ENCODE data around the gene HK3. TPM values are rescaled to one million over a fixed set of nuclear protein-coding genes. Genes with fewer than 3 reads are reported as not detected.

Gene HK3, protein sequence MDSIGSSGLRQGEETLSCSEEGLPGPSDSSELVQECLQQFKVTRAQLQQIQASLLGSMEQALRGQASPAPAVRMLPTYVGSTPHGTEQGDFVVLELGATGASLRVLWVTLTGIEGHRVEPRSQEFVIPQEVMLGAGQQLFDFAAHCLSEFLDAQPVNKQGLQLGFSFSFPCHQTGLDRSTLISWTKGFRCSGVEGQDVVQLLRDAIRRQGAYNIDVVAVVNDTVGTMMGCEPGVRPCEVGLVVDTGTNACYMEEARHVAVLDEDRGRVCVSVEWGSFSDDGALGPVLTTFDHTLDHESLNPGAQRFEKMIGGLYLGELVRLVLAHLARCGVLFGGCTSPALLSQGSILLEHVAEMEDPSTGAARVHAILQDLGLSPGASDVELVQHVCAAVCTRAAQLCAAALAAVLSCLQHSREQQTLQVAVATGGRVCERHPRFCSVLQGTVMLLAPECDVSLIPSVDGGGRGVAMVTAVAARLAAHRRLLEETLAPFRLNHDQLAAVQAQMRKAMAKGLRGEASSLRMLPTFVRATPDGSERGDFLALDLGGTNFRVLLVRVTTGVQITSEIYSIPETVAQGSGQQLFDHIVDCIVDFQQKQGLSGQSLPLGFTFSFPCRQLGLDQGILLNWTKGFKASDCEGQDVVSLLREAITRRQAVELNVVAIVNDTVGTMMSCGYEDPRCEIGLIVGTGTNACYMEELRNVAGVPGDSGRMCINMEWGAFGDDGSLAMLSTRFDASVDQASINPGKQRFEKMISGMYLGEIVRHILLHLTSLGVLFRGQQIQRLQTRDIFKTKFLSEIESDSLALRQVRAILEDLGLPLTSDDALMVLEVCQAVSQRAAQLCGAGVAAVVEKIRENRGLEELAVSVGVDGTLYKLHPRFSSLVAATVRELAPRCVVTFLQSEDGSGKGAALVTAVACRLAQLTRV
- not detected for total RNA-seq

DNA sequence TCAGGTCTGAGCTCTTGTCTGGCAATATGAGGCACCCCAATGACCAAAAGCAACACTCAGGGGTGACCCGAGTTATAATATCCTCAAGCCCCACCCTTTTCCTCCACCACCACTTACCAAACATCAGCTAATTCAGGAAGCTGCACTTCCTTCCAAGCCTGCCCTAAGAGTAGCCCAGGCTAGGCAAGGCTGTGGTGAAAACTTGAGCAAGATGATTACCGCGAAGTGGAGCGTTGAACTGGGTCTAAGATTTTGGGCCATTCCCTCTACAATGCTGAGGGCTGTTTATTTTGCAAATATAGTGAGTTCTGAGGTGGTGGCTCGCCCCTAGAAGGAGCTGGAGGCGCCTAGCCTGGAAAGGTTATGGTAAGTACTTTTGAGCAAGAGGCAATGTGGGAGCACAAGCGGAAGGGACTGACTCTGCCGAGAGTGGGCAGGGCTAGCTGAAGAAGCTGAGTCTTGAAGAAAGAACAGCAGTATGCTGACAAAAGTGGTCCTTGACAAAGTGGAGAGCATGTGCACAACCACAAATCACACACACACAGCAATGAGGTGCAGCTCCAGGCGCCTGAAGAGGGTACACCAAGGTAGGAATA is at the start of gene HK3:
Gene HK3, minus strand, starts transcription at position 51 of the 596 bp plus-strand sequence. CDS start 3,187 bp downstream, outside the sequence.
- H3K36me3 Mint-ChIP-seq (ENCODE audit: low read depth), result peaks cover 17% of the 10 kb centered on the region
- no peaks in the 10 kb centered on the region for H3K9me3 Mint-ChIP-seq (ENCODE audit: insufficient read depth)
- peak within 1 kb of the TSS; percentile 55 for H3K27ac Mint-ChIP-seq
- POLR2A ChIA-PET, result no interaction called here
- DNase-seq, result no peak
- peaks cover 42% of the 10 kb centered on the region for H3K4me1 Mint-ChIP-seq (ENCODE audit: low read depth)
- H3K27me3 Mint-ChIP-seq (ENCODE audit: low read depth), result peaks cover 8% of the 10 kb centered on the region
- CTCF ChIA-PET, result interaction anchor here (1.5 to 4.5 kb wide), 3 partner anchors 10 to 239 kb away, joined by 3 to 17 read pairs (median 4); no protein-coding TSS in a partner anchor
- peak; percentile 46 for ATAC-seq
- H3K4me3 Mint-ChIP-seq, result no peak within 1 kb of the TSS

DNA sequence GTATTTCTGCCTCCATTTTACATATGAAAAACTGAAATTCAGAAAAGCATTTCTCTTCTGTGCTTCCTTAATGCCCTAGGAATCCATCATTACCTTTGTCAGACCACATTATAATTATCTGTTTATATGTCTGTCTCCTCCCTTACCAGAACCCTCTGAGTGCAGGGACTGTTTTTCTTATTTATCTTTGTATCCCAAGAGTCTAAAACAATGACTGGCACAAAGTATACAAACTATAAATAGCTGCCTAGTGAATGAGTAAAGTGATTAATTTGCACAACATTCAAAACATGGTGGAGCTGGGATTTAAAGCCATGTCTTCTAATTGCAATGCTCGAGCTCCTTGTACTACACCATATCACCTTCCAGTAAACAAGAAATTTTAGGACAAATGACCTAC is 49.3 kb upstream of the HK3 start:
- H3K4me3 Mint-ChIP-seq, result no peak overlapping the region
- H3K36me3 Mint-ChIP-seq (ENCODE audit: low read depth), result peaks cover 48% of the 10 kb centered on the region
- ATAC-seq (no peak), DNase-seq (no peak)
- H3K9me3 Mint-ChIP-seq (ENCODE audit: insufficient read depth), result no peaks in the 10 kb centered on the region
- H3K27me3 Mint-ChIP-seq (ENCODE audit: low read depth), result no peaks in the 10 kb centered on the region
- CTCF ChIA-PET, result interaction anchor here (1.1 kb wide), 1 partner anchor 288 kb away, joined by 4 read pairs; no protein-coding TSS in a partner anchor
- H3K4me1 Mint-ChIP-seq (ENCODE audit: low read depth), result no peaks in the 10 kb centered on the region
- no peak overlapping the region for H3K27ac Mint-ChIP-seq
- POLR2A ChIA-PET, result no interaction called here

DNA sequence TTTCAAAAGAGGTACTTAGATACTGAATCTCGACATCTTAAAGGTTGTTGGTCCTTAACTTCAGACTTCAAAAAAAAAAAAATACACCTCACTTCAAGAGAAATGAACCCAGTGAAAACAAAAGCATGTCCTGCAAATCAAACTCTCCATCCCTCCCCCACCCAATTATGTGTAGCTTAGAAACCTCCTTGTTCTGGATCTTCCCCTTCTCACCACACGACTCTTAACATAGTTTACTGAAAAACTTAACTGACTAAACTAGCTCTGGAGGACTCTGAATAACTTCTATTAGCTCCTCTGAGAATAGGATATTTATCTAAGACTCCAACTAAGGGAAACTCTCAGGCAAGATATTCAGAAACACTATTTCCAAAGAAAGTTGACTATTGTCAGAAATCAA is 48.7 kb upstream of the HK3 start:
- Mint-ChIP-seq H3K4me3 (no peak overlapping the region), H3K4me1 (ENCODE audit: low read depth) (no peaks in the 10 kb centered on the region), H3K27ac (no peak overlapping the region), H3K27me3 (ENCODE audit: low read depth) (no peaks in the 10 kb centered on the region), H3K9me3 (ENCODE audit: insufficient read depth) (no peaks in the 10 kb centered on the region), H3K36me3 (ENCODE audit: low read depth) (peaks cover 52% of the 10 kb centered on the region)
- ATAC-seq (no peak), DNase-seq (no peak)
- ChIA-PET POLR2A (no interaction called here), CTCF (interaction anchor here (0.7 to 1.1 kb wide), 2 partner anchors 287 kb away, joined by 3 to 4 read pairs; no protein-coding TSS in a partner anchor)

DNA sequence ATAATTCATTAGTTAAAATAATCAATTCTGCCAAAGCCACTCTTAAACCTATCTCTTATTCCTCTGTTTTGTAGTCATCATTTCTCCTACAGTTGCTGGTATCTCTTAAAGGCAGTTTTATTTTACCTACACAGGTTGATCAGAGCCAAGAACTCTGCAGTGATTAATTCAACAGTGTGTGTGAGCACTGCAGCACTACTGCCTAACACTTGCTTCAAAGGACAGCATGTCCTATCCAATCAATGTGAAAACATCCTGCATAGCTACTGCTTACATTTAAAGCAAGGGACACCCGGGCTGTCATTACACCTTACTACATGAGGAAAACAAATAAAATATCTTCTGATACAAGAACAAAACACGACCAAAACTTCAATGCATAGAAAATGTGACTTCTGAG is 45.1 kb upstream of the HK3 start:
- no peak for ATAC-seq
- Mint-ChIP-seq H3K27ac (peak overlapping the region; percentile 1), H3K4me1 (ENCODE audit: low read depth) (no peaks in the 10 kb centered on the region), H3K36me3 (ENCODE audit: low read depth) (peaks cover 51% of the 10 kb centered on the region), H3K27me3 (ENCODE audit: low read depth) (no peaks in the 10 kb centered on the region), H3K4me3 (no peak overlapping the region), H3K9me3 (ENCODE audit: insufficient read depth) (no peaks in the 10 kb centered on the region)
- ChIA-PET POLR2A (no interaction called here), CTCF (interaction anchor here (2.0 kb wide), 1 partner anchor 283 kb away, joined by 6 read pairs; no protein-coding TSS in a partner anchor)
- no peak for DNase-seq

DNA sequence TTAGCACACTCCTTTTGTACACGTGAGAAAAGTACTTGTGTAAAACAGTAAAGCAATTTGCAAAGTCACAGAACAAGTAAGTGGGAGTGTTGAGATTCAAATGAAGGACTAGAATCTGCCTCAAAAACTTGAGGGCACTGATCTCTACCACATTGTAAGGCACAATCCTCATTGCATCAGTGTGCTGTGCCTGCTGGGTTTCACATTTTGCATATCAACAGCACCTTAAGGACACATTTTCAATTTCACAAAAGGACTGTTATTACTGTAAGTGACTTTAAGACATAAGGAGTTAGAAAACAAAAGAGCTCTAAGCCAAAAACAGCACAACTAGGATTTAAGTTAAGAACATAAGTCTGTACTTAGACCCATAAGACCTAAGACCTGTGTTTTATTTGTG is 44.7 kb upstream of the HK3 start:
- no peak for DNase-seq
- Mint-ChIP-seq H3K4me1 (ENCODE audit: low read depth) (no peaks in the 10 kb centered on the region), H3K27ac (no peak overlapping the region), H3K4me3 (no peak overlapping the region), H3K27me3 (ENCODE audit: low read depth) (no peaks in the 10 kb centered on the region), H3K36me3 (ENCODE audit: low read depth) (peaks cover 48% of the 10 kb centered on the region), H3K9me3 (ENCODE audit: insufficient read depth) (no peaks in the 10 kb centered on the region)
- ChIA-PET POLR2A (no interaction called here), CTCF (interaction anchor here (2.0 kb wide), 1 partner anchor 283 kb away, joined by 6 read pairs; no protein-coding TSS in a partner anchor)
- no peak for ATAC-seq

DNA sequence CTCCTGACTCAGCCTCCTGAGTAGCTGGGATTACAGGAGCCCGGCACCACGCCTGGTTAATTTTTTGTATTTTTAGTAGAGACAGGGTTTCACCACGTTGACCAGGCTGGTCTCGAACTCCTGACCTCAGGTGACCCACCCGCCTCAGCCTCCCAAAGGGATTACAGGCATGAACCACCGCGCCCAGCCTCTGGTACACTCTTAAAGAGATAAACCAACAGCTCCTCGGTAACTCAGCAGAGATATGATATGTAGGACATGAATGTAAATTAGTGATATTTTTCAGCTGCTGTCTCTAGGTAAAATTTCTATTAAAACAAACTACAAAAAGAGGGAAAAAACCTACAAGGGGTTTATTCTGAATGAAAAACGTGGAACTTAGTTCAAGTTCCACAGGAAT is 42.8 kb upstream of the HK3 start:
- H3K4me1 Mint-ChIP-seq (ENCODE audit: low read depth), result no peaks in the 10 kb centered on the region
- peaks cover 43% of the 10 kb centered on the region for H3K36me3 Mint-ChIP-seq (ENCODE audit: low read depth)

DNA sequence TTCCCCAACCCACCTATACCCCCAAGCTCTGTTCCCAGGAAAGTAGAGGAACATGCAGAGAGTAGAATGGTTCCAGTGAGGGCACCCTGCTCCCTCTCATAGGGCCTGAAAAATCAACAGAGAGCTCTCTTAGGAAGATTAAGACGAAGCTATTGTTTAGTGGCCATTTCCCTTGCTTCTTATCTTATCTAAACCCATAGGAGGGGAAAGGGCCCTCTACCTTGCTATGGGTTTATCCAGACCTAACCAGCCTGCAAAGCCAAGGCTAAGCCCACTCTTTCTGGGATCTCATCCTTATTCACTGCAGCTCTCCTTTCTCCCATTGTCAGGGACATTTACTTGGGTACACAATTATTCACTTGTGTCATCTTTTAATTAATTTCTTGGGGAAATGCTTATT is 39.3 kb upstream of the HK3 start:
- ATAC-seq (no peak), DNase-seq (no peak)
- H3K4me3 Mint-ChIP-seq, result no peak overlapping the region
- ChIA-PET POLR2A (no interaction called here), CTCF (interaction anchor here (0.6 kb wide), 1 partner anchor 9 kb away, joined by 3 read pairs; no protein-coding TSS in a partner anchor)
- no peaks in the 10 kb centered on the region for H3K4me1 Mint-ChIP-seq (ENCODE audit: low read depth)
- H3K27me3 Mint-ChIP-seq (ENCODE audit: low read depth), result no peaks in the 10 kb centered on the region
- H3K9me3 Mint-ChIP-seq (ENCODE audit: insufficient read depth), result no peaks in the 10 kb centered on the region
- H3K36me3 Mint-ChIP-seq (ENCODE audit: low read depth), result peaks cover 25% of the 10 kb centered on the region
- H3K27ac Mint-ChIP-seq, result no peak overlapping the region

More for the DNA sequence above, 42.8 kb upstream of the HK3 start:
- DNase-seq (no peak), ATAC-seq (no peak)
- Mint-ChIP-seq H3K27me3 (ENCODE audit: low read depth) (no peaks in the 10 kb centered on the region), H3K4me3 (no peak overlapping the region), H3K9me3 (ENCODE audit: insufficient read depth) (no peaks in the 10 kb centered on the region), H3K27ac (no peak overlapping the region)
- CTCF ChIA-PET, result interaction anchor here (1.2 kb wide), 1 partner anchor 282 kb away, joined by 3 read pairs; no protein-coding TSS in a partner anchor
- POLR2A ChIA-PET, result no interaction called here

DNA sequence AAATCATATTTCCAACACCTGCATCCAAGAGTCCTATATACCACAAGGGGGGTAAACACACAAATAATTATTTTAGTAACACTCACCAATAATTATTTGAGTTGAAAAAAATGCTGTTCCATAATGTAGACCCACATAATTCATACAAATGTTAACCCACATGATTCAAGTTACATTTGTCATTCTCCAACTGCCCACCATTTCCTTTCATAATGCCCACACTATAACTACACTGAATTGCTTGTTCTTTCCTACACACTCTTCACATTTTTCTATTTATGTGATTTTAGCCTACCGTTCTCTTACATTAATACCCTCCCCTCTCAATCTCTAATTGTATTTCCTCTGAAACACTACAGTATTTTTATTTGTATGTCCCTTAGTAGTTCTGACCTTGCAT is 35.9 kb upstream of the HK3 start:
- Mint-ChIP-seq H3K27me3 (ENCODE audit: low read depth) (no peaks in the 10 kb centered on the region), H3K27ac (no peak overlapping the region), H3K9me3 (ENCODE audit: insufficient read depth) (no peaks in the 10 kb centered on the region), H3K36me3 (ENCODE audit: low read depth) (peaks cover 22% of the 10 kb centered on the region), H3K4me1 (ENCODE audit: low read depth) (no peaks in the 10 kb centered on the region), H3K4me3 (no peak overlapping the region)
- ChIA-PET CTCF (no interaction called here), POLR2A (no interaction called here)
- ATAC-seq (no peak), DNase-seq (no peak)

DNA sequence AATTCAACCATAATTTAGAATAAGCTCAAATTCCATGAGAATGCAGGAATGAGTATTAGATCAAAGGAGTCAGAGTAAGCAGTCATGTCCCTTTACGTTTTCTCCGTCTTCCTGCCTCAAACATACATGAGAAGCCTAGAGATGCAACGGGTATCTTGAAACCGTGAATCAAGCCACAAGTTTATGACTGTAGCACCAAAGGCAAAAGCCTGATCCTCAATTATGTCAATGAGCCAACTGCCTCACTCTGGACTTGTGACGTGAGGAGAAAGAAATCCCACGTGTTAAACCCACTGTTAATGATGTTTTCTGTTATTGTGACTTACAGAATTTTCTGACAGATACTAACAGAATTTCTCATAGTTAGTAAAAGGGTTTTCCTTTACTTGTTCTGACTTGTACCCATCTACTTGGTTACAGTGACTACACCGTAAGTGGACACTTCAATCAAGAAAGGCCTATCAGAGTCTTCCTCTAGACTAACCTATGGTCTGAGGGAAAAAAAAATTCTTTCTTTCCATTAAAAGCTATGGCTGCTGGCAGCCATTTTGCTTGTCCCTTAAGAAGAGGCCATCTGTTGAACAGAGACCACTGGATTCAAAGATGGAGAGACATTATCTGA is 35.3 kb upstream of the HK3 start:
- ChIA-PET POLR2A (no interaction called here), CTCF (no interaction called here)
- no peak overlapping the region for H3K4me3 Mint-ChIP-seq
- no peaks in the 10 kb centered on the region for H3K27me3 Mint-ChIP-seq (ENCODE audit: low read depth)
- peaks cover 24% of the 10 kb centered on the region for H3K36me3 Mint-ChIP-seq (ENCODE audit: low read depth)
- peaks cover 4% of the 10 kb centered on the region for H3K4me1 Mint-ChIP-seq (ENCODE audit: low read depth)
- H3K9me3 Mint-ChIP-seq (ENCODE audit: insufficient read depth), result no peaks in the 10 kb centered on the region
- no peak overlapping the region for H3K27ac Mint-ChIP-seq
- ATAC-seq (no peak), DNase-seq (no peak)

DNA sequence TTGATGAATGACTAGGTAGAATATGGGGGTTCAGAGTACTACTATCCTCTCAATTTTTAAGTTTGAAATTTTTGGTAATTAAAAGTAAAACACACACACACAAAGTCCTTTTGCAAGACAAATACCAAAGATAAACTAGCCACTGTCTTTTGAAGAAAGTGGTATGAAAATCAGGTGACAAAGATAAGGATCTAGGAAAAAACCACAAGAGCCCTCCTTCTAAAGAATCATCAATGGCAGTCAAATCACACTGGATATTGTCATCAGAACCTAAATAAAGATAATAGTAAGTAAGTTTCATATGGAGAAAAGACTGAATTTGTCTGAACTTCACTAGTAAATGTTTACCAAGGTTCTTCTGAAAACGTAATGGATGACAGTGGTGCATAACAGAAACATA is 30.5 kb upstream of the HK3 start:
- no peak for DNase-seq
- ChIA-PET POLR2A (no interaction called here), CTCF (interaction anchor here (1.6 kb wide), 1 partner anchor 10 kb away, joined by 6 read pairs; no protein-coding TSS in a partner anchor)
- peaks cover 25% of the 10 kb centered on the region for H3K36me3 Mint-ChIP-seq (ENCODE audit: low read depth)
- no peaks in the 10 kb centered on the region for H3K27me3 Mint-ChIP-seq (ENCODE audit: low read depth)
- H3K27ac Mint-ChIP-seq, result no peak overlapping the region
- no peak overlapping the region for H3K4me3 Mint-ChIP-seq
- H3K9me3 Mint-ChIP-seq (ENCODE audit: insufficient read depth), result no peaks in the 10 kb centered on the region
- H3K4me1 Mint-ChIP-seq (ENCODE audit: low read depth), result peaks cover 6% of the 10 kb centered on the region
- ATAC-seq, result no peak

DNA sequence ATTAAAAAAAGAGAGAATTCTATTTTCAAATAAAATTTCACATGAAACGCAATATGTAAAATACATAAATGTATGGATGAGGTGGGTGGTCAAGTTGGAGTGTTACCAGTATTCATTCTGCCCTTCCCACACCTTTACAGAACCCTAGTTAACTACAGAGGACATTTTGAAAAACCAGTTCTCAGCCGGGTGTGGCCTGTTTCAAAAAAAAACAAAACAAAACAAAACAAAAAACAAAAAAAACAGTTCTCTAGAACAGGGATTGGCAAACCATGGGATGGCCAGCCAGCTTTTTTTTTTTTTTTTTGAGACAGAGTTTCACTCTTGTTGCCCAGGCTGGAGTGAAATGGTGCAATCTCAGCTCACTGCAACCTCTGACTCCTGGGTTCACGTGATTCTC is 28.4 kb upstream of the HK3 start:
- Mint-ChIP-seq H3K27me3 (ENCODE audit: low read depth) (no peaks in the 10 kb centered on the region), H3K27ac (no peak overlapping the region), H3K9me3 (ENCODE audit: insufficient read depth) (no peaks in the 10 kb centered on the region), H3K4me3 (no peak overlapping the region), H3K36me3 (ENCODE audit: low read depth) (peaks cover 24% of the 10 kb centered on the region), H3K4me1 (ENCODE audit: low read depth) (peaks cover 6% of the 10 kb centered on the region)
- DNase-seq (no peak), ATAC-seq (no peak)
- POLR2A ChIA-PET, result interaction anchor here (1.0 kb wide), 1 partner anchor 44 kb away, joined by 3 read pairs; no protein-coding TSS in a partner anchor
- CTCF ChIA-PET, result interaction anchor here (0.7 to 1.4 kb wide), 2 partner anchors 267 kb away, joined by 3 read pairs; no protein-coding TSS in a partner anchor
